GM06990 (cell line): Measurements from ENCODE around the gene LPAR5.

Experiments
- DNase-seq: peaks from one replicate; pipeline ENCODE4 v3.0.0-alpha.2; 2011; ENCODE audit not compliant: insufficient read length; ENCODE audit errors: extremely low read depth
- H3K27me3 ChIP-seq: replicated peaks from 2 replicates; pipeline ENCODE4 v1.6.0; 2011; ENCODE audit warnings: low read length; ENCODE audit not compliant: control insufficient read depth, insufficient read depth
- H3K36me3 ChIP-seq: 2 replicates; pipeline ENCODE4 v1.5.1; 2011; ENCODE audit warnings: low read length; ENCODE audit not compliant: control insufficient read depth, insufficient read depth
- H3K4me3 ChIP-seq: replicated peaks from 2 replicates; pipeline ENCODE4 v1.5.1; 2011; ENCODE audit warnings: low read depth, mild to moderate bottlenecking, control low read depth, low read length
- TF ChIP-seq, protein P1 (sequence below): IDR thresholded peaks from 2 replicates; pipeline ENCODE4 v1.5.1; 2011; ENCODE audit warnings: low read length, control low read depth, mild to moderate bottlenecking, inconsistent platforms; ENCODE audit not compliant: insufficient read depth, poor library complexity, severe bottlenecking

LPAR5 gene

DNA sequence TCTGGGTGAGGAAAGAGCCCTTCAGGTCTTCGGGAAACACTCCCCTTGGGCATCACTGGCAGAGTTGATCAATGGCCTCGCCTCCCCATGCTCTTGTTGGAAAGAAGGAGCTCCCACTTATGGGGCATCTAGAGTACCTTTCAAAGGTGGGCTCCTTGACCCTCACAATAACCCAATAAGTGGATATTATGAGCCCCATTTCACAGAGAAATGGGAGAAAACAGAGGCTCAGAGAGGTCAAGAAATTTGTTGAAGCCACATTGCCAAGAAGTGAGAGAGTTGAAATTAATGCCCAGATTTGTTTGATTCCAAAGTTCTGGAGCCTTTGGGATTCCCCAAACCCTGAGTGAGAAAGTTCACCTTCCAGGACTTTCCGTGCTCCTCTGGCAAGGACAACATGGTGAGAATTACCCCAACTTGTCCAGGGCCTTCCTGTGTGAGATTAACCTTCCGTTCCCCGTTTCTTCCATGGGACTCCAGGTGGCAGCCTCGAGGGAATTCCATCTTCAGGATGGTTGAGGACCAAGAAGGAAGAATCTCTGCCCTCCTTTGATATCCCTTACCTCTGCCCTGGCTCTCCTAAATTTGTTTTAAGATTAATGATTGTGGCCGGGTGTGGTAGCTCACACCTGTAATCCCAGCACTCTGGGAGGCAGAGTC lies 21.1 kb downstream of the LPAR5 start:
- Histone ChIP-seq H3K36me3 (peaks cover 3% of the 10 kb centered on the region; the same call in 1 of the 2 replicates), H3K27me3 (no peaks in the 10 kb centered on the region), H3K4me3 (no peak overlapping the region)
- DNase-seq = no peak
- TF ChIP-seq, protein P1, sequence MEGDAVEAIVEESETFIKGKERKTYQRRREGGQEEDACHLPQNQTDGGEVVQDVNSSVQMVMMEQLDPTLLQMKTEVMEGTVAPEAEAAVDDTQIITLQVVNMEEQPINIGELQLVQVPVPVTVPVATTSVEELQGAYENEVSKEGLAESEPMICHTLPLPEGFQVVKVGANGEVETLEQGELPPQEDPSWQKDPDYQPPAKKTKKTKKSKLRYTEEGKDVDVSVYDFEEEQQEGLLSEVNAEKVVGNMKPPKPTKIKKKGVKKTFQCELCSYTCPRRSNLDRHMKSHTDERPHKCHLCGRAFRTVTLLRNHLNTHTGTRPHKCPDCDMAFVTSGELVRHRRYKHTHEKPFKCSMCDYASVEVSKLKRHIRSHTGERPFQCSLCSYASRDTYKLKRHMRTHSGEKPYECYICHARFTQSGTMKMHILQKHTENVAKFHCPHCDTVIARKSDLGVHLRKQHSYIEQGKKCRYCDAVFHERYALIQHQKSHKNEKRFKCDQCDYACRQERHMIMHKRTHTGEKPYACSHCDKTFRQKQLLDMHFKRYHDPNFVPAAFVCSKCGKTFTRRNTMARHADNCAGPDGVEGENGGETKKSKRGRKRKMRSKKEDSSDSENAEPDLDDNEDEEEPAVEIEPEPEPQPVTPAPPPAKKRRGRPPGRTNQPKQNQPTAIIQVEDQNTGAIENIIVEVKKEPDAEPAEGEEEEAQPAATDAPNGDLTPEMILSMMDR = no peak

DNA sequence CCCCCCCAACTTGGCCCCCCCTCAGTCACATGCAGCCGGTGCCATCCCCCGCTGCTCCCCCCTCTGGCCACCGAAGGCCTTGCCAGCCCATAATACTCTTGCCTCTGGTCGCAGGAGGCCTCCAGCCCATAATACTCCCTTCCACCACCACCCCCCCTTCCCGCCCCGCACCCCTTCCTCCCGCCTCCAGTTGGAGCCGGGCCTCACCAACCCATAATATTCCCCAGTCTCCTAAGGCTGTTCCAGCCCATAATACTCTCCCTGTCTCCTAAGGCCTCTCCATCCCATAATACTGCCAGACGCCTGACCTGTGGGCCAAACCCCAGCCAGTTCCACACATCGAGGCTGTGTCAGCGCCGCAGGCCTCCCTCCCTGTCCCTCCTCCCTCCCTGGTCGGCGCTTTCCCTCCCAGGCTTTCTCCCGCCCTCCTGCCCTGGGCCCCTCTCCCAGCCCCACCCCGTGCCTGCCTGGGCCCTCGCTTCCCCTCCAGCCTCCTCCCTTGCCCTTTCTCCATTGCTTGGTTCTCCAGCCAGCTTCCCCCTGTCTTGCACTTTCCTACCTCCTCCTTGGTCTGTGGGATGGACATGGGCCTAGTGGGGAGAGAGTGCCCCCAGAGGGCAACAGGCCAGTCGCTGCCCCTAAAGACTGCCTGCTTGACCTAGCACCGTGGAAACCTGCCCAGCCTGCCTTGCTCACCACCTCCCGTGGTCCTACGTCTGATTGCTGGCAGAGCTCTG lies 21.8 kb downstream of the LPAR5 start:
- TF ChIP-seq, protein P1 = peak; percentile 6
- H3K4me3 ChIP-seq = no peak overlapping the region
- peak; percentile 50 for DNase-seq
- no peaks in the 10 kb centered on the region for H3K27me3 ChIP-seq
- H3K36me3 ChIP-seq = no peaks in the 10 kb centered on the region

DNA sequence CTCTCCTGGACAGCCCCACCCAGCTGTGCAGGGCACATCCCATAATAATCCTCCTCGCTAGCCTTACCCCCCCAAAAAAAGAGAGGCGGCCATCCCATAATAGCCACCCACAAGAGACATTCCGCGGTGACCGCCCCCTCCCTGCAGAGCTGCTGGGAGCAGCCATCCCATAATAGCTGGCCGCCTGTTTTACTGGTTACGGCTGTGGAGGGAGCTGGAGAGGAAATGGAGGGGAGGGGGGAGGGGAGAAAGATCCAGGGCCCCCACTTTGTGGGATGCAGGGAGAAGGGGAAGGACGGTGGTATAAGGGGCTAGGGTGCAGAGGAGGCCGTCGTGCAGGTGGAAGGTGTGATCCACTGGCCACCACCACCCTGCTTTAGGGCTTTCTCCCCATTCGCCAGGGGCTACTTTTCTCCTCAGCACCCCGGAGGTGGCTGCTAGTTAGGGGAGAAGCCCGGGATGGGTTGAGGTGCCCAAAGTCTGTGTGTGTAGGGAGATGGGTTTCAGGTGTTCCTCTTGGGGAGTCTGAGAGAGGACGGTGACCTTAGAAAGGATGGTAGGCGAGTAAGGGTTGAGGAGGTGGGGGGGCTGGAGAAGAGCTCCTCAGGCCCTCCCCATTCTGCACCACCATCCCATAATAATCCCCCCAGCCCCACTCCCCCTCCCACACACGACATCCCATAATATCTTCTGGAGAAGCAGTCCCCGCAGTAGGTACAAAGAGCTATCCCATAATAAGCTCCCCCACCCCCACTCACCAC lies 22.6 kb downstream of the LPAR5 start:
- peak; percentile 36 for DNase-seq
- no peaks in the 10 kb centered on the region for H3K27me3 ChIP-seq
- no peak overlapping the region for H3K4me3 ChIP-seq
- H3K36me3 ChIP-seq = no peaks in the 10 kb centered on the region
- TF ChIP-seq, protein P1 = no peak

DNA sequence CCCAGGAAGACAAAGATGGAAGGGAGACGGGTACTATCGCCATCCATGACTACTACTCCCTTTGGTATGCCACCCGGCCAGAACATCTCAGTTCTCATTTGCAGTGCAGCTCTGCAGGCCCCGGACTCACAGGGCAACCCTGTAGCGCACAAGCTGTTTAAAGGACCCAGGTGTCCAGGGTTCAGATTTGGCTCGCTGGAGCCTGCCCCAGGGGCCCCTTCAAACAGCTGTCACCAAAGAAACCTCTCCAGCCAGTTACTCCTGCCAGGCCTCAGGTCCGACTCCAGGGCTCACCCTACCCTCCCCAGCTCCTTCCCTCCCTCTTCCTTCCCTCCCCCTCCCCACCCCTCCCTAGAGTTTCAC lies 23.1 kb downstream of the LPAR5 start:
- H3K27me3 ChIP-seq = no peaks in the 10 kb centered on the region
- TF ChIP-seq, protein P1 = no peak
- DNase-seq = no peak
- no peak overlapping the region for H3K4me3 ChIP-seq
- H3K36me3 ChIP-seq = no peaks in the 10 kb centered on the region

DNA sequence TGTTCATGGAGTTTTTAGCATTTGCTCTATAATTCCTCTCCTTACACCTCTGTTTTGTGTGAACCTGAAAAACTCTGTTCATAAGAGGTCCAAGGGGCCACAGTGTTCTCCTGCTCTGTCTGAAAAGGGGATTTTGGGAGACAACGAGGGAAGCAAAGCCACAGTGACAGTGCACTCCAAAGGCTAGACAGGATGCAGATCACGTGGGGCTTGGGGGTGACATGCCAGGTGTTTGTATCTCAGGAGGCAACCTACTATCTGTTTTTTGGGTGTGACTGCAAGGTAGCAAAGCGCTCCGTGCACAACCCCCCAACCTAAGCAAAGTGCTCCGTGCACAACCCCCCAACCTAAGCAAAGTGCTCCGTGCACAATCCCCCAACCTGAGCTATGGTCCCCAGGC lies 23.5 kb downstream of the LPAR5 start:
- TF ChIP-seq, protein P1 = no peak
- no peak overlapping the region for H3K4me3 ChIP-seq
- DNase-seq = no peak
- no peaks in the 10 kb centered on the region for H3K27me3 ChIP-seq
- H3K36me3 ChIP-seq = no peaks in the 10 kb centered on the region
